ENCODE results near the gene AGBL4. TPM values are rescaled to one million over a fixed set of nuclear protein-coding genes. Genes with fewer than 3 reads are reported as not detected.
A peak's percentile ranks its signal among the peaks of the same experiment; 100 is the strongest.

The AGBL4 gene
- 1 to 10 TPM in 1 of 2 donors, under 1 TPM in 1; 0.40 to 5.5 TPM for total RNA-seq
- polyA plus RNA-seq (2013, experiment 1 of 2), result 0.61 TPM
- polyA plus RNA-seq (2013, experiment 2 of 2), result 0.41 TPM
- long read RNA-seq, experiment 1, result 0 reads
- long read RNA-seq, experiment 2, partial matches to known transcripts, result 0 of 1 reads
- long read RNA-seq, experiment 2, other reads (novel, unspliced or antisense), result 1 of 1 reads
- long read RNA-seq, experiment 3, partial matches to known transcripts, result 2 of 7 reads
- long read RNA-seq, experiment 3, other reads (novel, unspliced or antisense), result 5 of 7 reads
- long read RNA-seq, experiment 4, result 0 reads

GRCh38 chr1:50023292-50024159 is at the start of gene AGBL4:
TSS of gene AGBL4 (minus strand) at chr1:50023954.
- H3K27ac ChIP-seq (ENCODE audit: low read depth, low read length), result no peak within 1 kb of the TSS
- 47 to 59% methylated on average over 8 to 56 of the region's 56 CpGs for WGBS, 2 experiments (ENCODE audit: insufficient coverage in 1 of 2, insufficient read length in 1 of 2)
- Mint-ChIP-seq H3K27me3 (ENCODE audit: insufficient read depth) (peaks cover 26% of the 10 kb centered on the region), H3K9me3 (peaks cover 2% of the 10 kb centered on the region), H3K4me3 (peak within 1 kb of the TSS; percentile 53), H3K27ac (no peak within 1 kb of the TSS), H3K36me3 (ENCODE audit: low read depth) (no peaks in the 10 kb centered on the region), H3K4me1 (peaks cover 2% of the 10 kb centered on the region)
- no peaks in the 10 kb centered on the region for H3K36me3 ChIP-seq (ENCODE audit: control insufficient read depth, insufficient read depth, low read length)
- peak; percentile 77 for DNase-seq
- H3K9me3 ChIP-seq (ENCODE audit: control insufficient read depth, low read length), result peaks cover 39% of the 10 kb centered on the region
- no peak for TF ChIP-seq CTCF (conservative IDR thresholded peaks at IDR 0.05)
- H3K4me1 ChIP-seq (ENCODE audit: control insufficient read depth, insufficient read depth, low read length), result no peaks in the 10 kb centered on the region
- H3K9ac ChIP-seq (ENCODE audit: extremely low read depth, low read length, poor library complexity, severe bottlenecking), result no peak within 1 kb of the TSS
- H3K4me3 ChIP-seq (ENCODE audit: low read length), result no peak within 1 kb of the TSS
- H3K27me3 ChIP-seq (ENCODE audit: control insufficient read depth, insufficient read depth, low read length, poor library complexity, severe bottlenecking), result peaks cover 6% of the 10 kb centered on the region

GRCh38 chr1:50066806-50067205 is 43.1 kb upstream of the AGBL4 start:
- Histone ChIP-seq H3K9ac (ENCODE audit: extremely low read depth, low read length, poor library complexity, severe bottlenecking) (no peak overlapping the region), H3K27me3 (ENCODE audit: control insufficient read depth, insufficient read depth, low read length, poor library complexity, severe bottlenecking) (no peaks in the 10 kb centered on the region), H3K36me3 (ENCODE audit: control insufficient read depth, insufficient read depth, low read length) (no peaks in the 10 kb centered on the region), H3K4me1 (ENCODE audit: control insufficient read depth, insufficient read depth, low read length) (no peaks in the 10 kb centered on the region), H3K27ac (ENCODE audit: low read depth, low read length) (no peak overlapping the region), H3K4me3 (ENCODE audit: low read length) (no peak overlapping the region), H3K9me3 (ENCODE audit: control insufficient read depth, low read length) (peaks cover 72% of the 10 kb centered on the region)
- Mint-ChIP-seq H3K36me3 (ENCODE audit: low read depth) (no peaks in the 10 kb centered on the region), H3K4me1 (no peaks in the 10 kb centered on the region), H3K9me3 (peaks cover 7% of the 10 kb centered on the region), H3K27ac (no peak overlapping the region), H3K4me3 (no peak overlapping the region), H3K27me3 (ENCODE audit: insufficient read depth) (peaks cover 15% of the 10 kb centered on the region)
- TF ChIP-seq CTCF (conservative IDR thresholded peaks at IDR 0.05), result no peak
- no peak for DNase-seq
- 80 to 89% methylated on average over 1 of the region's 1 CpG for WGBS, 2 experiments (ENCODE audit: insufficient coverage in 1 of 2, insufficient read length in 1 of 2)

DNA sequence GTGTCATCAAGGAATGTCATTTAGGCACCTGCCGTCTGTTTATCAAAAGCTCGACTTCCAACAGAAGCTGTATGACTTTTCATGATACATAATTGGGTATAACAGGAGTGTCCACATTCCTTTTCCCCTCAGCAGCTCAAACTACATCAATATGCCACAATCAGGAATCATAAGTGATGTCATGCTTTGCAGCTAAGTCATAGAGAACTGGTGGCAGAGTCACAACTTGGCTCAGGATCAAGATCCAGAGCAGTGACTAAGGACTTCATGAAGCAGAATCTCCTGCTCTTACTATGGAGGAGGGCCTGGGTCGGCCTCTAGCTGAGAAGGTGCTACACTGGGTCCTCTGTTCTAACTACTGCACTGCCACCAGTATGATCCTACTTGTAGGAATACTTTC is 36.5 kb upstream of the AGBL4 start:
- no peaks in the 10 kb centered on the region for H3K36me3 Mint-ChIP-seq (ENCODE audit: low read depth)
- no peak overlapping the region for H3K27ac Mint-ChIP-seq
- Histone ChIP-seq H3K9me3 (ENCODE audit: control insufficient read depth, low read length) (peaks cover 53% of the 10 kb centered on the region), H3K9ac (ENCODE audit: extremely low read depth, low read length, poor library complexity, severe bottlenecking) (no peak overlapping the region), H3K36me3 (ENCODE audit: control insufficient read depth, insufficient read depth, low read length) (no peaks in the 10 kb centered on the region), H3K27ac (ENCODE audit: low read depth, low read length) (no peak overlapping the region), H3K4me1 (ENCODE audit: control insufficient read depth, insufficient read depth, low read length) (no peaks in the 10 kb centered on the region), H3K27me3 (ENCODE audit: control insufficient read depth, insufficient read depth, low read length, poor library complexity, severe bottlenecking) (no peaks in the 10 kb centered on the region), H3K4me3 (ENCODE audit: low read length) (no peak overlapping the region)
- no peak for DNase-seq
- H3K27me3 Mint-ChIP-seq (ENCODE audit: insufficient read depth), result peaks cover 7% of the 10 kb centered on the region
- TF ChIP-seq CTCF (conservative IDR thresholded peaks at IDR 0.05), result no peak
- 65 to 74% methylated on average over 3 of the region's 3 CpGs for WGBS, 2 experiments (ENCODE audit: insufficient coverage in 1 of 2, insufficient read length in 1 of 2)
- no peaks in the 10 kb centered on the region for H3K4me1 Mint-ChIP-seq
- no peak overlapping the region for H3K4me3 Mint-ChIP-seq
- H3K9me3 Mint-ChIP-seq, result no peaks in the 10 kb centered on the region
